ENCODE measurements around the gene TEDC1. TPM values are rescaled to one million over a fixed set of nuclear protein-coding genes. Genes with fewer than 3 reads are reported as not detected.

The TEDC1 gene
- total RNA-seq, 1 experiment from 2014 or later: 30.3 TPM

DNA sequence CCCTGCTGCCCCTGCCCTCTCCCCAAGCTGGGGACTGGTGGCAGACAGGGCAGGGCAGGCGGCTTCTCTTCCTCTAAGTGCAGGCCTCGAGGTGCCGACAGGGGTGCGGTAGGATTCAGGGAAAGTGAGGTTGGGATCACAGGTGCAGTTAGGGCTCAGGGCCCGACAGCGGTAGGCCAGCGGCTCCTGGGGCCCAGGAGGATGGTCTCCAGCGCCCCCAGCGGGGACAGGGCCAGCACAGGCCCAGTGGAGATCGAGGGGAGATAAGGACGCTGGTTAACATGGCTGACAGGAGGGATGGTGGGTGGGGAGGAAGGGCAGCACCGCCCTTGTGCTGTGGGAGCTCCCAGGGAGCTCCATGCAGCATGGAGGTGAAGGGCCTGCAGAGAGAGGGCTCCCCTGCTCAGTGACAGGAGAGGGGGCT, 5.3 kb upstream of the TEDC1 start:
- H3K27ac Mint-ChIP-seq (ENCODE audit: unreplicated experiment): no peak overlapping the region
- H3K9me3 Mint-ChIP-seq (ENCODE audit: unreplicated experiment): no peaks in the 10 kb centered on the region
- ChIA-PET POLR2A (no interaction called here), CTCF (interaction anchor here (0.6 kb wide), 2 partner anchors 33 to 197 kb away, joined by 4 to 6 read pairs; no protein-coding TSS in a partner anchor)
- no peaks in the 10 kb centered on the region for H3K27me3 Mint-ChIP-seq (ENCODE audit: insufficient read depth, unreplicated experiment)
- intact Hi-C loops (cut with micrococcal nuclease; ENCODE audit: unreplicated experiment): loop anchor here (5.0 kb wide), 1 partner anchor 508 kb away; the partner anchor contains the start of gene AHNAK2
- BruUV-seq (replicated peaks): no TSS peak
- Histone ChIP-seq H3K4me3 (ENCODE audit: low read depth, low read length) (peak overlapping the region; percentile 62), H3K36me3 (ENCODE audit: control insufficient read depth, insufficient read depth, low read length) (no peaks in the 10 kb centered on the region), H3K4me1 (peaks cover 45% of the 10 kb centered on the region), H3K27me3 (replicated peaks; ENCODE audit: control insufficient read depth, insufficient read depth, low read length) (no peaks in the 10 kb centered on the region), H3K9me3 (no peaks in the 10 kb centered on the region)
- DNase-seq: peak; percentile 73 to 79
- H3K4me3 Mint-ChIP-seq (ENCODE audit: unreplicated experiment): peak overlapping the region; percentile 69
- peaks cover 2% of the 10 kb centered on the region for H3K36me3 Mint-ChIP-seq (ENCODE audit: insufficient read depth, unreplicated experiment)
- TF ChIP-seq, protein P1, sequence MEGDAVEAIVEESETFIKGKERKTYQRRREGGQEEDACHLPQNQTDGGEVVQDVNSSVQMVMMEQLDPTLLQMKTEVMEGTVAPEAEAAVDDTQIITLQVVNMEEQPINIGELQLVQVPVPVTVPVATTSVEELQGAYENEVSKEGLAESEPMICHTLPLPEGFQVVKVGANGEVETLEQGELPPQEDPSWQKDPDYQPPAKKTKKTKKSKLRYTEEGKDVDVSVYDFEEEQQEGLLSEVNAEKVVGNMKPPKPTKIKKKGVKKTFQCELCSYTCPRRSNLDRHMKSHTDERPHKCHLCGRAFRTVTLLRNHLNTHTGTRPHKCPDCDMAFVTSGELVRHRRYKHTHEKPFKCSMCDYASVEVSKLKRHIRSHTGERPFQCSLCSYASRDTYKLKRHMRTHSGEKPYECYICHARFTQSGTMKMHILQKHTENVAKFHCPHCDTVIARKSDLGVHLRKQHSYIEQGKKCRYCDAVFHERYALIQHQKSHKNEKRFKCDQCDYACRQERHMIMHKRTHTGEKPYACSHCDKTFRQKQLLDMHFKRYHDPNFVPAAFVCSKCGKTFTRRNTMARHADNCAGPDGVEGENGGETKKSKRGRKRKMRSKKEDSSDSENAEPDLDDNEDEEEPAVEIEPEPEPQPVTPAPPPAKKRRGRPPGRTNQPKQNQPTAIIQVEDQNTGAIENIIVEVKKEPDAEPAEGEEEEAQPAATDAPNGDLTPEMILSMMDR (IDR thresholded peaks at IDR 0.05; ENCODE audit: insufficient read depth in 1 of 2, low read depth in 1 of 2, low read length in 1 of 2, severe bottlenecking in 1 of 2, unreplicated experiment in 1 of 2): peak; percentile 36 to 72
- peaks cover 7% of the 10 kb centered on the region for H3K4me1 Mint-ChIP-seq (ENCODE audit: low read depth, unreplicated experiment)

DNA sequence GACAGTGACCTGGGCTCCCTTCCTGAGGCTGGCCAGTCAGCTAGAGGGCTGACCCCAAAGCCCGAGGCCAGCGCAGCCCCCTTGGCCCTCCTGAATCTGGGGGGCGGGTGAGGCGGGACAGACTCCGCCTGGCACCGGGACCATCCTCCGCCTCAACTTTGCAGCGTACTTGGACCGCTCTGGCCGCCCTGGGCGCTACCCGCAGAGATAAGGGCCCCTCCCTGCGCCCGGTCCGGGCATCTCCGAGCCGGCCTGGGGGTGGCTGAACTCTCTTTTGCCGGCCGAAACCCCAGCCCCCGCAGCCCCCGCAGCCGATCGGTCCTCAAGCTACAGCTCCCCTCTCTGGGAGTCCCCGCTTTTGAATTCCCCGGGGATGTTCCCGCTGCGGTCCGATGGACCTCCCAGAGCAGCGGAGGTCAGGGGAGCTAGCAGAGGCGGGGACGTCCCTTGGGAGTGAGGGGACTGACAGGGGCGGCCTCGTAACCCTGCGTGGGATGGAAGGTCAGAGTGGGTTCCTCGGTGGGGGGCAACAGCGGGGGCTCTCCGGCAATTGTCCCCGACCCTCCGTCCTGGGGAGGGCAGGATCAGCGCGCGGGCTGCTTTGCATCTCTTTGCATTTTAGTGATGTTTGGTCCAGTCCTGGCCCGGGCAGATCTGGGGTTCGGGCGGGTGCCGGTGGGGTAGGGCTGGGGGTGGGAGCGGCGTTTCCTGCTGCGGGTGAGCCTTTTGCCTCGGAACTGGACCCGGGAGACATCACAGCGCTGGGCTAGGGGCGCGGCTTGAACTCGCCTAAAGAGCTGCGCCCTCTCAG, 4.7 kb upstream of the TEDC1 start, which contains the start of gene CRIP1:
CRIP1 (plus strand) TSS at position 724 of the 811 bp plus-strand sequence. CDS start 374 bp downstream, outside the sequence.
- no peaks in the 10 kb centered on the region for H3K27me3 ChIP-seq (replicated peaks; ENCODE audit: control insufficient read depth, insufficient read depth, low read length)
- TF ChIP-seq, protein P1 (IDR thresholded peaks at IDR 0.05; ENCODE audit: insufficient read depth in 1 of 2, low read depth in 1 of 2, low read length in 1 of 2, severe bottlenecking in 1 of 2, unreplicated experiment in 1 of 2): no peak
- POLR2A ChIA-PET: no interaction called here
- no peak for DNase-seq
- CTCF ChIA-PET: interaction anchor here (0.6 kb wide), 2 partner anchors 33 to 197 kb away, joined by 4 to 6 read pairs; no protein-coding TSS in a partner anchor
- peak within 1 kb of the TSS; percentile 62 for H3K4me3 ChIP-seq (ENCODE audit: low read depth, low read length)
- intact Hi-C loops (cut with micrococcal nuclease; ENCODE audit: unreplicated experiment): loop anchor here (5.0 kb wide), 1 partner anchor 509 kb away; the partner anchor contains the start of gene AHNAK2
- no peaks in the 10 kb centered on the region for H3K9me3 ChIP-seq
- Mint-ChIP-seq H3K27me3 (ENCODE audit: insufficient read depth, unreplicated experiment) (no peaks in the 10 kb centered on the region), H3K9me3 (ENCODE audit: unreplicated experiment) (no peaks in the 10 kb centered on the region), H3K4me1 (ENCODE audit: low read depth, unreplicated experiment) (peaks cover 7% of the 10 kb centered on the region), H3K27ac (ENCODE audit: unreplicated experiment) (peak within 1 kb of the TSS; percentile 50), H3K36me3 (ENCODE audit: insufficient read depth, unreplicated experiment) (peaks cover 8% of the 10 kb centered on the region), H3K4me3 (ENCODE audit: unreplicated experiment) (peak within 1 kb of the TSS; percentile 69)
- no TSS peak for BruUV-seq (replicated peaks)
- peaks cover 40% of the 10 kb centered on the region for H3K4me1 ChIP-seq
- H3K36me3 ChIP-seq (ENCODE audit: control insufficient read depth, insufficient read depth, low read length): no peaks in the 10 kb centered on the region

DNA sequence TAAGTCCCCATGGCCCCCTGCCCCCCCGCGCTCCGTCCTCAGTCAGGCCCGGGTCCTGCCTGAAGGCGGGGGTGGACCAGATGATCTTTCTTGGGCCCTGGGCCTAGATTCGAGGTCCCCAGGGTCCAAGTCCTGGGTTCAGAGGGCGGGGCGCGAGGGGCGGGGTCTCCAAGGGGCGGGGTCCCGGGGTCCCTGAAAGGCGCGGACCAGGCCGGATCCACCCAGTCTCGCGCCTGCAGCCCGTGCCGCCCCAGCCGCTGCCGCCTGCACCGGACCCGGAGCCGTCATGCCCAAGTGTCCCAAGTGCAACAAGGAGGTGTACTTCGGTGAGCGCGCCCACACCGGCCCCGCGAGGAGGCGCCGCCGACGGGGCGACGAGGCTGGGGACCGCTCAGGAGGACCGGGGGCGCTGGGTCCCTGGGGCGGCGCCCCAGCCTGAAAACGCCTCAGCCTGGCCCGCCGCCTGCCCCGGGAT, 4.0 kb upstream of the TEDC1 start:
- TF ChIP-seq, protein P1 (IDR thresholded peaks at IDR 0.05; ENCODE audit: insufficient read depth in 1 of 2, low read depth in 1 of 2, low read length in 1 of 2, severe bottlenecking in 1 of 2, unreplicated experiment in 1 of 2): no peak
- H3K9me3 Mint-ChIP-seq (ENCODE audit: unreplicated experiment): no peaks in the 10 kb centered on the region
- Histone ChIP-seq H3K27me3 (replicated peaks; ENCODE audit: control insufficient read depth, insufficient read depth, low read length) (no peaks in the 10 kb centered on the region), H3K36me3 (ENCODE audit: control insufficient read depth, insufficient read depth, low read length) (no peaks in the 10 kb centered on the region), H3K4me1 (peaks cover 40% of the 10 kb centered on the region), H3K9me3 (no peaks in the 10 kb centered on the region), H3K4me3 (ENCODE audit: low read depth, low read length) (peak overlapping the region; percentile 62)
- no peak overlapping the region for H3K27ac Mint-ChIP-seq (ENCODE audit: unreplicated experiment)
- CTCF ChIA-PET: no interaction called here
- peak overlapping the region; percentile 69 for H3K4me3 Mint-ChIP-seq (ENCODE audit: unreplicated experiment)
- H3K27me3 Mint-ChIP-seq (ENCODE audit: insufficient read depth, unreplicated experiment): no peaks in the 10 kb centered on the region
- intact Hi-C loops (cut with micrococcal nuclease; ENCODE audit: unreplicated experiment): loop anchor here (5.0 kb wide), 1 partner anchor 510 kb away; the partner anchor contains the start of gene AHNAK2
- POLR2A ChIA-PET: no interaction called here
- no TSS peak for BruUV-seq (replicated peaks)
- peaks cover 5% of the 10 kb centered on the region for H3K4me1 Mint-ChIP-seq (ENCODE audit: low read depth, unreplicated experiment)
- DNase-seq: peak in 1 of 2 experiments; percentile 55
- H3K36me3 Mint-ChIP-seq (ENCODE audit: insufficient read depth, unreplicated experiment): peaks cover 12% of the 10 kb centered on the region

Measured in Caco-2 (cell line).